Activated CD8-positive, alpha-beta memory T cell treated with anti-CD3 and anti-CD28 coated beads, Interleukin-2, amount 50 U/mL, for 1 hour (primary cell): ENCODE data around the gene CXCR4.
"Not testable (repeated sequence)": the region's sequence is repeated elsewhere in the genome, so short reads cannot be mapped to it uniquely, and the experiment has no call there.

ENCODE experiments used
- DNase-seq: peaks from one replicate; pipeline ENCODE4 v3.0.0-alpha.2; 2020; ENCODE audit errors: extremely low read depth

The CXCR4 gene

DNA sequence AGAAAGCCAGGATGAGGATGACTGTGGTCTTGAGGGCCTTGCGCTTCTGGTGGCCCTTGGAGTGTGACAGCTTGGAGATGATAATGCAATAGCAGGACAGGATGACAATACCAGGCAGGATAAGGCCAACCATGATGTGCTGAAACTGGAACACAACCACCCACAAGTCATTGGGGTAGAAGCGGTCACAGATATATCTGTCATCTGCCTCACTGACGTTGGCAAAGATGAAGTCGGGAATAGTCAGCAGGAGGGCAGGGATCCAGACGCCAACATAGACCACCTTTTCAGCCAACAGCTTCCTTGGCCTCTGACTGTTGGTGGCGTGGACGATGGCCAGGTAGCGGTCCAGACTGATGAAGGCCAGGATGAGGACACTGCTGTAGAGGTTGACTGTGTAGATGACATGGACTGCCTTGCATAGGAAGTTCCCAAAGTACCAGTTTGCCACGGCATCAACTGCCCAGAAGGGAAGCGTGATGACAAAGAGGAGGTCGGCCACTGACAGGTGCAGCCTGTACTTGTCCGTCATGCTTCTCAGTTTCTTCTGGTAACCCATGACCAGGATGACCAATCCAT, 2.7 kb downstream of the CXCR4 start:
- DNase-seq: no peak

DNA sequence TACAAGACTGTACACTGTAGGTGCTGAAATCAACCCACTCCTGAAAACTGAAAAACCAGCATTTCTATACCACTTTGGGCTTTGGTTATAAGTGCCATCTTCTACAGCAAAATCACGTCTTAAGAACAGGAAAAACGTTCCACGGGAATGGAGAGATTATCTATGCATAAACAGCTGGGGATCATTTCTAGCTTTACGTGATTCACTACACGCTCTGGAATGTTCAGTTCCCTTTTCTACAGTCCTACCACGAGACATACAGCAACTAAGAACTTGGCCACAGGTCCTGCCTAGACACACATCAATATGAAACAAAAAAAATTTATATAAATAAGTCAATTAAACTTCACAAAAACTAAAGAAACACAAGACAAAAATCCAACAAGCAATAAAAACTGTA, 3.6 kb downstream of the CXCR4 start:
- DNase-seq: no peak

GRCh38 chr2:136113209-136113971, 4.6 kb downstream of the CXCR4 start:
- no peak for DNase-seq

DNA sequence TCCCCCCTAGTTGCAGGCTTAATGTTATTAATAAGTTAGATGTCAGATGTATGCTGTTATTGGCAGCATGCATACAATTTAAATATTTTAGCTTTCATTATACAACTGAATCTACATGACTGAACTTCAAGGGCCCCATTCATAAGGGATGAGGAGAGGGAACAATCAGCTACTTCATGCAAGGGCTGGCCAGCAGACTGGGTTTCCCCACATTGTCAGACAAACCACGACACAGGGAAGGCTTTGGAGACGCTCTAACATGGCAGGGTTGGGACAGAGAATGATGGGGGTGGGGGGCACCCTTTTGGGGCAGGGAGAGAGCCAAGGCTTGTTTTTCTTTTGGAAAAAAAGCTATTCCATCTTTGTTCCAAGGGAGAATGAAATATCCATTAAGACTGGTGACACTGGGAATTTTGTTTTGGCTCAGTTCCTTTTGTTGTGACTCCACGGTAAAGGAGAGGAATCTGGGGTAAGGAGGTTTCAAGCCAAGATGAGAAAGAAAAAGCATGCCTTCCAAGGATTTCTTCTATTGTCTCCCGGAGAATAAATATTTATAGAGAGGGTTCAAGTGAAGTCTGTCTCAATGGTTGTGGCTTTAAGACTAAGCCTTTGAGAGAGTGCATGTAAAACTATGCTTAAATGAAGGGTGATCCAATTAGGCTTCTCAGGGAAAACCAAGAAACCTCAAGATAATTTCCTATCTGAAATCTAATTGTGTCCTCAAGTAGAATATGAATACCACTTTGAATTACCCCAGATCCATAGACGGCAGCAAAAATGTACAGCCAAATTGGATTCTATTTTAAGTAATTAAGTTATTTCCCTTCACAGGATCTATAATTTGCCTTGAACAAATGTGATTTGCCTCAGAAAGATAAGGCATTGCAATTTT, 5.4 kb downstream of the CXCR4 start:
- no peak for DNase-seq

DNA sequence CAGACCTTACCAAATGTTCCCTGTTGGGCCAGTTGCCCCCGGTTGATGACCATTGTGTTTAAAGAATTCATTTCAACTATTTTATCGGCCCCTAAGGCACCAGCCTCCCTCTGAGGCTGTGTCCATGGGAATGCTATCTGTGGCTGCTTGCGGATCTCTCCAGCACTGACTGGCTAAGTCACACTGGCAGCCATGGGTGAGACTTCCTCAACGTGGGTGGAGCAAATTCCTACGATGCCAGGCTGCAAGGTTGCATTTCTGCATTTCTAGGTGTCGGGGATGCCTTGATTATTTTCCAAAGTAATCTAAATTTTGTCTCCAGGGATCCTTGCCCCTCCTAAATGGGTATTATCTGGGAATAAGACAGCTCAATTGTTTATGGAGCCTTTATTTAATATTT, 6.2 kb downstream of the CXCR4 start:
- DNase-seq: no peak

GRCh38 chr2:136110526-136110925, 7.4 kb downstream of the CXCR4 start:
- DNase-seq: no peak

DNA sequence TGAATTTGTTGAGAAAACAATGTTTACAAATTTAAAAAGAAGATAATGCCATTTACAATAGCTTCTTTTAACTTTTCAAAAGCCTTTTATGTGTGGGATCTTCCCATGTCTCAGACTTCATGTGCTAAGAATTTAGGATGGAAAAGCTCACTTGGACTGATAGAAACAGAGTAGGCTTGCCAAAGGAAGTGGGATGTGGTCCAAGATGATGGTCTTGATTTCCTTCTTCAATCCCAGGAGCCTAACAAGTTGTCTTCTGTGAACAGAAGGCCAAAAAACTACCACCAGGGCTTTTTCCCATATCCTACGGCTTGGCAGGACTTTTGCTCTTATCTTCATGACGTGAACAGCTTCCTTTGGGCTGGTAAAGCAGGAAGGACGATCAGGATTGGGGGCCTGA, 9.5 kb downstream of the CXCR4 start:
- no peak for DNase-seq

GRCh38 chr2:136107051-136108033, 10.6 kb downstream of the CXCR4 start:
- no peak for DNase-seq

GRCh38 chr2:136106505-136106904, 11.4 kb downstream of the CXCR4 start:
- no peak for DNase-seq

GRCh38 chr2:136104977-136105376, 13.0 kb downstream of the CXCR4 start:
- no peak for DNase-seq

DNA sequence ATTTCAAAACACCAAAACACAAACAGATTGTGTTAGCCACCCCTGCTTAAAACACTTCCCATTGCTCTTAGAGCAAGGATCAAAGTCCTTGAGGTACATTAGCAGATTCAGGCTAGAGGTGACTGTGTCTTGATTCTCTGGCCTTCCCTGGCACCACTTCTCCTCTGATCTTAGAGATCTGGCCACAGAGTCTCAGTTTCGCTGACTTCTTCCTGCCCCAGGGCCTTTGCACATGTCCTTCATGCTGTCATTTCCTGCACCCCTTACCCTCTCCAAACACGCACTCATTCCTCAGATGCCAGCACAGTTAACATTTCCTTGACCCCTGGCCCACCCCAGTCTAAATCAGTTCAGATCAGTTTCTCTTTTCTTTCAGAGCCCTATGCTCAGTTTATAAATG, 16.9 kb downstream of the CXCR4 start:
- no peak for DNase-seq

DNA sequence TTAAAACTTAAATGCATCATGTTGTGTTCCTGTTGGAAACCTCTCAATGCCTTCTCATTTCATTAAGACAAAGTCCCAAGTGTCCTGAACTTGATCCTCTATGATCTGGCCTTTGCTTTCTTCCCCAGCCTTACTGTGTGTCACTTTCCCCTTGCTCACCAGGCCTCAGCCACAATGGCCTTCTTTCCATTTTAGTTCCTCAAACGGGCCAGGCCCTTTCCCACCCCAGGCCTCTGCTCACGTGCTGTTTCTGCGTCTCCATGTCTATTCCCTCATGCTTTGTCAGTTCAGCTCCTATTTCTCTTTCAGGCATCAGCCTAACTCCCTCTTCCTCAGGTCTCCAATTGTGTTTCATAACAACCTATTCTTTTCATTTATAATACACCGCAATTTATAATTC, 19.5 kb downstream of the CXCR4 start:
- DNase-seq: no peak

DNA sequence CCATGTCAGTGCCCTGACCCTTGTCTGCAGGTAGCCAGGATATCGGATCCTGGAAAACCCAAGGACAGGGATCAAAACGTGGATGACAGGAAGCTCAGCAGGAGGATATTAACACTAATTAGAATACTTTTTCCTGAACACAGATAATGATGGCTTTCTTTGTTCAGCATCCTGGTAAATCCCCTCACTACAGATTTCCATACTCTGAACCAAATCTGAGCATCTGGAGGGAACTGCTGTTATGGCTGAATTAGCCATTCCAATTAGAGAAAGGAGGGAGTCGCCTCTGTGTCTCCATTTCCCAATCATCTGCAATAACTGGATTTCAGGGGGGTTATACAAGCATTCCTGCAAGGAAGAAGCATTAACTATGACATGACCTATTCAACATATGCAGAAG, 24.4 kb downstream of the CXCR4 start:
- no peak for DNase-seq

GRCh38 chr2:136091899-136092298, 26.1 kb downstream of the CXCR4 start:
- no peak for DNase-seq

- not testable (repeated sequence) for DNase-seq
Observed at GRCh38 chr2:136087901-136088460, 30.0 kb downstream of the CXCR4 start.

DNA sequence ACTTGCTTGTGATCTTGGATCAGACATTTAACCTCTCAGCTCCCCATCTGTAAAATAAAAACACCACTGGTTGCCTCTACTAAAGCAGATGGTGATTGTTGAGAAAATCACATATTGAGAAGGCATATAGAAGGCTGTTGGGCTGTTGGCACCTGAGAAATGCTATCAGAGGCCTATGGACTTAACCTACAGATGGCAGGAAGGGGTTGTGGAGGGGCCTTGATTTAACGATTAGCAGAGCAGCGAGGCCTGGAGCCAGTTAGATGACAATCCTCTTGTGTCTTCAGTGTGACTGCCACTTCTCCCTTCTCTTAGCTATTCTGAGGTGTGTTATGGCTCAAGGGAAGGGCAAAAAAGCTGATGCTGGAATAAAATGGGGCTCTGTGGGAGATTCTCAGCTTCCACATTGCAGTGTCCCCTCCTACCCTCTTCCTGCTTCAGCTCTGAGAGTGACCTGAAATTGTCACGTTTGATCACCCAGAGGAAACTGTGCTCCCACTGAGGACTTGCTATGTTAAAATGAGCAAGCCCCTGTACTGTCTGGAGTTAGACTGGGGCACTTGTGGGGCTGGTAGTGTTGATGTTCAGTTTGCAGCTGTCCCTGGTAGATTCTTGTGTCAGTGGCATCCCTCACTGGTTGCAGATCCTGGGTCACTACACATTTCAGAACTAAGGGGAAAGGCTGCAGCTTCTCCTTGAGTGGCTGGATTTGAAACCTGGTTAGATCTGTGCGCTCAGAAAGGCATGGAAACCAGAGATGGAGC, 31.5 kb downstream of the CXCR4 start:
- no peak for DNase-seq

GRCh38 chr2:136085453-136086209, 32.3 kb downstream of the CXCR4 start:
- DNase-seq: no peak

- no peak for DNase-seq
Observed at GRCh38 chr2:136081582-136082210, 36.3 kb downstream of the CXCR4 start.

- DNase-seq: no peak
Observed at GRCh38 chr2:136080114-136080513, 37.8 kb downstream of the CXCR4 start.
